CD4-positive, CD25-positive, alpha-beta regulatory T cell (primary cell): Measurements from ENCODE around the gene GCNT2. TPM values are rescaled to one million over a fixed set of nuclear protein-coding genes. Genes with fewer than 3 reads are reported as not detected.
A peak's percentile ranks its signal among the peaks of the same experiment; 100 is the strongest.
"Not testable (repeated sequence)": the region's sequence is repeated elsewhere in the genome, so short reads cannot be mapped to it uniquely, and the experiment has no call there.

Experiments
- ATAC-seq, 2 donors: fragments of 150-1000 bp; cut with Tn5 transposase; one replicate each; pipeline ENCODE4 v1.10.0; 2021; ENCODE audit warnings: low read depth in 2 of 2, moderate number of reproducible peaks in 2 of 2, moderate library complexity in 1 of 2
- DNase-seq, 3 donors: peaks; one replicate each; pipeline versions ENCODE4 v3.0.0 to v3.0.0-alpha.2; 2012 to 2022; ENCODE audit warnings: mixed read lengths in 1 of 3
- H3K27ac ChIP-seq: one replicate; pipeline ENCODE4 v1.7.0; 2013; ENCODE audit warnings: mild to moderate bottlenecking, low read length; ENCODE audit not compliant: insufficient read depth, poor library complexity, severe bottlenecking
- H3K27me3 ChIP-seq: one replicate; pipeline ENCODE4 v1.7.0; 2013; ENCODE audit warnings: low read length; ENCODE audit not compliant: control insufficient read depth, insufficient read depth
- H3K36me3 ChIP-seq: one replicate; pipeline ENCODE4 v1.7.0; 2013; ENCODE audit warnings: mild to moderate bottlenecking, low read length, moderate library complexity; ENCODE audit not compliant: control insufficient read depth, insufficient read depth
- H3K4me1 ChIP-seq: 2 replicates; pipeline ENCODE4 v1.7.0; 2013; ENCODE audit warnings: mild to moderate bottlenecking, low read length; ENCODE audit not compliant: insufficient read depth, control insufficient read depth, poor library complexity, severe bottlenecking
- H3K4me3 ChIP-seq: one replicate; pipeline ENCODE4 v1.7.0; 2013; ENCODE audit warnings: low read depth, mild to moderate bottlenecking, low read length, moderate library complexity
- H3K9me3 ChIP-seq, 2 experiments: 1 replicate in 1 of 2; 2 replicates in 1 of 2; pipeline ENCODE4 v1.7.0; 2013; ENCODE audit warnings: low read length in 2 of 2, mild to moderate bottlenecking in 1 of 2, moderate library complexity in 1 of 2; ENCODE audit not compliant: control insufficient read depth in 2 of 2
- H3K27ac Mint-ChIP-seq, 3 donors: one replicate each; pipeline ENCODE4 v1.8.0; 2020 to 2022; ENCODE audit warnings: mild to moderate bottlenecking in 3 of 3, mixed read lengths in 3 of 3, moderate library complexity in 2 of 3
- H3K27me3 Mint-ChIP-seq: one replicate; pipeline ENCODE4 v1.8.0; 2022; ENCODE audit warnings: mild to moderate bottlenecking, mixed read lengths
- H3K36me3 Mint-ChIP-seq: one replicate; pipeline ENCODE4 v1.8.0; 2020; ENCODE audit warnings: mixed read lengths
- H3K4me1 Mint-ChIP-seq, 4 donors: one replicate each; pipeline ENCODE4 v1.8.0; 2020 to 2022; ENCODE audit warnings: mixed read lengths in 4 of 4, mild to moderate bottlenecking in 1 of 4
- H3K4me3 Mint-ChIP-seq, 4 donors: one replicate each; pipeline ENCODE4 v1.8.0; 2020 to 2022; ENCODE audit warnings: mild to moderate bottlenecking in 4 of 4, mixed read lengths in 4 of 4, moderate library complexity in 3 of 4
- H3K9me3 Mint-ChIP-seq, 7 donors: one replicate each; pipeline ENCODE4 v1.8.0; 2020 to 2022; ENCODE audit warnings: mixed read lengths in 7 of 7, mild to moderate bottlenecking in 3 of 7, moderate library complexity in 2 of 7
- polyA plus RNA-seq, 4 donors: library from polyadenylated mRNA; unstranded; fragments of 300-500 nt; fragmentation: Illumina TruSeq; gene quantifications; one replicate each; pipeline ENCODE4 v1.2.3, GENCODE V29; 2021
- total RNA-seq: library from RNA; stranded (reverse); gene quantifications from one replicate; pipeline ENCODE4 v1.2.3, GENCODE V29; 2022

GCNT2 gene
- total and polyA plus RNA-seq, 5 donors from 2014 or later = 0.72 to 6.9 (median 1.4) TPM

- Mint-ChIP-seq H3K27ac (no peak overlapping the region), H3K9me3 (no peaks in the 10 kb centered on the region), H3K27me3 (peaks cover 12% of the 10 kb centered on the region), H3K4me1 (no peaks in the 10 kb centered on the region), H3K36me3 (no peaks in the 10 kb centered on the region), H3K4me3 (no peak overlapping the region)
- Histone ChIP-seq H3K27ac (no peak overlapping the region), H3K27me3 (no peaks in the 10 kb centered on the region), H3K36me3 (no peaks in the 10 kb centered on the region), H3K9me3 (no peaks in the 10 kb centered on the region), H3K4me3 (no peak overlapping the region), H3K4me1 (no peaks in the 10 kb centered on the region)
- no peak for DNase-seq
- no peak for ATAC-seq
Observed at GRCh38 chr6:10518557-10519407, 2.4 kb upstream of the GCNT2 start.

DNA sequence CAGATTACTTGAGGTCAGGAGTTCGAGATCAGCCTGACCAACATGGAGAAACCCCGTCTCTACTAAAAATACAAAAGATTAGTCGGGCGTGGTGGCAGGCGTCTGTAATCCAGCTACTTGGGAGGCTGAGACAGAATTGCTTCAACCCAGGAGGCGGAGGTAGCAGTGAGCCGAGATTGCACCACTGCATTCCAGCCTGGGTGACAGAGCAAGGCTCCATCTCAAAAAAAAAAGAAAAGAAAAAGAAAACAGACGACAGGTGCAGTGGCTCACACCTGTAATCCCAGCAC lies 1.8 kb upstream of the GCNT2 start:
- not testable (repeated sequence) for H3K4me3 ChIP-seq, ATAC-seq, H3K9me3 ChIP-seq, DNase-seq, H3K36me3 Mint-ChIP-seq, H3K9me3 Mint-ChIP-seq, H3K27ac Mint-ChIP-seq, H3K27ac ChIP-seq, H3K4me1 ChIP-seq, H3K27me3 ChIP-seq, H3K4me1 Mint-ChIP-seq, H3K36me3 ChIP-seq, H3K4me3 Mint-ChIP-seq
- H3K27me3 Mint-ChIP-seq = peaks cover 12% of the 10 kb centered on the region

DNA sequence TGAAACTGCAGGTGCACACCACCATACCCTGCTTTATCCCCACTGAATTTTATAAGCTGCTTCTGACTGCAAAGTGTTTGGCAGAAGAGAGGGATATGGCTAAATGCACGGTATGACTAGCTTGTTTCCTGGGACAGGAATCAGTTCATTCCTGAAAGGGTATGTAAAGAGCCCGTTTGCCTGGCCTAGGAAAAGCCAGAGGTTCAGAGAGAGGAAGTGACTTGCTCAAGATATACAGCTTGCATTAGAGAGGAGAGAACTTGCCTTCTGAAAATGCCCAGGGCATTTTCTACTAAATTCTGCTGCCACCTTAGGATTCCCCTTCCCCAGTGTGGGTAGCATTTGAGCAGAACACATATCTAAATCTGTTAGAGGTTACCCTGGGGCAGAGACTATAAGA lies 683 bp upstream of the GCNT2 start:
- ATAC-seq = no peak
- no peaks in the 10 kb centered on the region for H3K36me3 Mint-ChIP-seq
- DNase-seq = no peak
- peaks cover 13% of the 10 kb centered on the region for H3K27me3 Mint-ChIP-seq
- Histone ChIP-seq H3K4me1 (no peaks in the 10 kb centered on the region), H3K27ac (no peak overlapping the region), H3K27me3 (no peaks in the 10 kb centered on the region), H3K36me3 (no peaks in the 10 kb centered on the region), H3K9me3 (no peaks in the 10 kb centered on the region), H3K4me3 (no peak overlapping the region)
- H3K4me1 Mint-ChIP-seq = peaks cover 0 to 4% (median 0%) of the 10 kb centered on the region in 4 donors
- no peak overlapping the region for H3K4me3 Mint-ChIP-seq
- peak overlapping the region in 1 of 3 donors; percentile 23 for H3K27ac Mint-ChIP-seq
- H3K9me3 Mint-ChIP-seq = no peaks in the 10 kb centered on the region

DNA sequence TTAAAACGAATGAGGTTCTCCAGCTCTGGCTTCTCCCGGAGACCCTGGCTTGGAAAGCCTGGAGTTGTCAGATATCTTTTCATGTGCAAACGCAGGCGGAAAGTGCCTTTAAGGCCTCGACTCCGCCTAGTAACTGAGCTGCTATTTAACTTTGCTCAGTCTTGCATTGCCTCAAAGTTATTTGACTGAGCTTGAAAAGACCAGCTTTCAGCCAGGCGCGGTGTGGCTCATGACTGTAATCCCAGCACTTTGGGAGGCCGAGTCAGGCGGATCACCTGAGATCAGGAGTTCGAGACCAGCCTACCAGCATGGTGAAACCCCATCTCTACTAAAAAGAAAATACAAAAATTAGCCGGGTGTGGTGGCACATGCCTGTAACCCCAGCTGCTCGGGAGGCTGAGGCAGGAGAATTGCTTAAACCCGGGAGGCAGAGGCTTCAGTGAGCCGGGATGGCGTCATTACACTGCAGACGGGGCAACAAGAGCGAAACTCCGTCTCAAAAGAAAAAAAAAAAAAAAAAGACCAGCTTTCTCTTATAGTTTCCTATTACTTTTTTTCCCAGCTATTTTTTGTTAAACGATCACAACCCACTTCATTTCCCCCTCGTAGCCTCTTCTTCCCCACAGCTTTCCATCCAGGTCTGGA lies 1.9 kb downstream of the GCNT2 start:
- Histone ChIP-seq H3K36me3 (no peaks in the 10 kb centered on the region), H3K4me3 (no peak overlapping the region), H3K27ac (no peak overlapping the region), H3K4me1 (peaks cover 4% of the 10 kb centered on the region), H3K27me3 (no peaks in the 10 kb centered on the region), H3K9me3 (no peaks in the 10 kb centered on the region)
- H3K9me3 Mint-ChIP-seq = no peaks in the 10 kb centered on the region
- ATAC-seq = no peak
- no peak overlapping the region for H3K27ac Mint-ChIP-seq
- no peaks in the 10 kb centered on the region for H3K36me3 Mint-ChIP-seq
- no peak overlapping the region for H3K4me3 Mint-ChIP-seq
- H3K4me1 Mint-ChIP-seq = peaks cover under 1 to 9% (median 5%) of the 10 kb centered on the region in 4 donors
- H3K27me3 Mint-ChIP-seq = peaks cover 9% of the 10 kb centered on the region
- no peak for DNase-seq

DNA sequence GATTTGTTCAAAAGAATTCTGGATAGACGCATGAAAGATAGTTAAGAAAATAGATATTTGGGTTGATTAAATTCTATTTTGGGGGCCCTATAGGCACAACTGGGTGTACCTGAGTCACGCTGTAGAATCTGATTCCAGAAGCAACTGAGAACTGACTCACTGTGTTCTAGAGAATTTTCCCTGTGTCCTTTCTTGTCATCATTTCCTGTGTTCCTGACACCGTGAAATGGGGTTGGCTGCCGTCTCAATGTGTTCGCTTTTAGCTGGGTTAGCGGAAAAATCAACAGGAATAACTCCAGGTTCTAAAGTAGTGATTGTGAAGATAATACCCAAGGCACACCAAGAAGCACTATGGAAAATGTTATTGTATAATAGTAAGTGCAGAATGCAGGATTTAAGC lies 5.0 kb downstream of the GCNT2 start:
- ATAC-seq (no peak), DNase-seq (no peak)
- Histone ChIP-seq H3K27me3 (no peaks in the 10 kb centered on the region), H3K4me1 (peaks cover 20% of the 10 kb centered on the region), H3K9me3 (no peaks in the 10 kb centered on the region), H3K4me3 (no peak overlapping the region), H3K27ac (no peak overlapping the region), H3K36me3 (no peaks in the 10 kb centered on the region)
- Mint-ChIP-seq H3K9me3 (no peaks in the 10 kb centered on the region), H3K27me3 (peaks cover 9% of the 10 kb centered on the region), H3K4me1 (peaks cover 9 to 37% (median 21%) of the 10 kb centered on the region in 4 donors), H3K27ac (peak overlapping the region in 1 of 3 donors; percentile 0), H3K4me3 (peak overlapping the region in 2 of 4 donors; percentile 53 to 74), H3K36me3 (no peaks in the 10 kb centered on the region)

- H3K36me3 ChIP-seq = no peaks in the 10 kb centered on the region
- no peaks in the 10 kb centered on the region for H3K36me3 Mint-ChIP-seq
- peaks cover 35% of the 10 kb centered on the region for H3K4me1 ChIP-seq
- peaks cover 19 to 53% (median 38%) of the 10 kb centered on the region in 4 donors for H3K4me1 Mint-ChIP-seq
- H3K9me3 Mint-ChIP-seq = no peaks in the 10 kb centered on the region
- H3K27me3 ChIP-seq = no peaks in the 10 kb centered on the region
- no peaks in the 10 kb centered on the region for H3K9me3 ChIP-seq
- peak overlapping the region; percentile 97 for H3K4me3 ChIP-seq
- peaks cover 5% of the 10 kb centered on the region for H3K27me3 Mint-ChIP-seq
- no peak overlapping the region for H3K27ac ChIP-seq
- peak overlapping the region; percentile 89 to 97 (median 92) for H3K4me3 Mint-ChIP-seq
- H3K27ac Mint-ChIP-seq = peak overlapping the region; percentile 95 to 96 (median 95)
- peak; percentile 57 to 69 for ATAC-seq
- DNase-seq = peak in 2 of 3 donors; percentile 34 to 69
Observed at GRCh38 chr6:10528158-10528981, 7.2 kb downstream of the GCNT2 start.

- H3K36me3 Mint-ChIP-seq = no peaks in the 10 kb centered on the region
- Histone ChIP-seq H3K4me3 (peak overlapping the region; percentile 97), H3K36me3 (no peaks in the 10 kb centered on the region), H3K27ac (peak overlapping the region; percentile 15), H3K27me3 (no peaks in the 10 kb centered on the region), H3K9me3 (no peaks in the 10 kb centered on the region), H3K4me1 (peaks cover 35% of the 10 kb centered on the region)
- DNase-seq (peak in 1 of 3 donors; percentile 23), ATAC-seq (no peak)
- H3K27me3 Mint-ChIP-seq = peaks cover 5% of the 10 kb centered on the region
- no peaks in the 10 kb centered on the region for H3K9me3 Mint-ChIP-seq
- H3K4me3 Mint-ChIP-seq = peak overlapping the region; percentile 89 to 97 (median 92)
- peak overlapping the region; percentile 95 to 96 (median 95) for H3K27ac Mint-ChIP-seq
- H3K4me1 Mint-ChIP-seq = peaks cover 19 to 56% (median 42%) of the 10 kb centered on the region in 4 donors
Observed at GRCh38 chr6:10529231-10529801, 8.2 kb downstream of the GCNT2 start.
